GM23338 (cell line): ENCODE data around the gene IL1R1. TPM values are rescaled to one million over a fixed set of nuclear protein-coding genes. Genes with fewer than 3 reads are reported as not detected.

Source experiments
- CREB1 ChIP-seq: fragments of 250-450 bp; sonication (Bioruptor Pico); IDR thresholded peaks from 2 replicates; pipeline ENCODE4 v1.5.0; 2020; ENCODE audit warnings: low read depth, mild to moderate bottlenecking, moderate library complexity
- NANOG ChIP-seq: IDR thresholded peaks from 2 replicates; pipeline ENCODE4 v1.6.1; 2016; ENCODE audit warnings: antibody characterized with exemption, borderline replicate concordance
- POLR2AphosphoS5 ChIP-seq: IDR thresholded peaks from 2 replicates; pipeline ENCODE4 v1.6.1; 2016; ENCODE audit warnings: antibody characterized with exemption, low read depth
- ZNF114 ChIP-seq: fragments of 250-450 bp; sonication (Bioruptor Pico); IDR thresholded peaks from 2 replicates; pipeline ENCODE4 v1.5.0; 2020; ENCODE audit warnings: mild to moderate bottlenecking, moderate library complexity
- ZNF331 ChIP-seq: fragments of 250-450 bp; sonication (Bioruptor Pico); IDR thresholded peaks from 2 replicates; pipeline ENCODE4 v1.5.0; 2020; ENCODE audit warnings: low read depth, mild to moderate bottlenecking, moderate library complexity
- polyA plus RNA-seq: library from polyadenylated mRNA; unstranded; fragments of >200 nt; fragmentation: Nextera tagmentation; extraction: Ambion mirVana; gene quantifications from 2 replicates; pipeline ENCODE4 v1.2.1, GENCODE V29; 2016
- total RNA-seq: library from RNA; depleted of rRNA; stranded (reverse); fragments of >200 nt; shearing (Covaris generic); gene quantifications from 2 replicates; pipeline ENCODE4 v1.2.3, GENCODE V29; 2014
- TF ChIP-seq, protein P1 (sequence below): fragments of 250-450 bp; sonication (Bioruptor Pico); IDR thresholded peaks from 2 replicates; pipeline ENCODE4 v1.5.0; 2020; ENCODE audit warnings: mild to moderate bottlenecking, moderate library complexity
- TF ChIP-seq, protein P2 (sequence below): IDR thresholded peaks from 2 replicates; pipeline ENCODE4 v1.6.1; 2016; ENCODE audit warnings: antibody characterized with exemption
- TF ChIP-seq, protein P3 (sequence below), 2 experiments: fragments of 200-600 bp in 1 of 2; sonication (generic) in 1 of 2; conservative IDR thresholded peaks; 2 replicates each; pipeline versions ENCODE4 v1.5.1 to v1.6.1; 2016 to 2017; ENCODE audit warnings: antibody characterized with exemption in 2 of 2, low read depth in 2 of 2, mild to moderate bottlenecking in 2 of 2, moderate library complexity in 1 of 2
- TF ChIP-seq, protein P4 (sequence below): IDR thresholded peaks from one replicate; pipeline ENCODE4 v1.6.1; 2018; ENCODE audit warnings: antibody characterized with exemption; ENCODE audit not compliant: unreplicated experiment

IL1R1 gene
- total and polyA plus RNA-seq, 2 experiments from 2014 or later: 0.17 TPM; not detected in 1

DNA sequence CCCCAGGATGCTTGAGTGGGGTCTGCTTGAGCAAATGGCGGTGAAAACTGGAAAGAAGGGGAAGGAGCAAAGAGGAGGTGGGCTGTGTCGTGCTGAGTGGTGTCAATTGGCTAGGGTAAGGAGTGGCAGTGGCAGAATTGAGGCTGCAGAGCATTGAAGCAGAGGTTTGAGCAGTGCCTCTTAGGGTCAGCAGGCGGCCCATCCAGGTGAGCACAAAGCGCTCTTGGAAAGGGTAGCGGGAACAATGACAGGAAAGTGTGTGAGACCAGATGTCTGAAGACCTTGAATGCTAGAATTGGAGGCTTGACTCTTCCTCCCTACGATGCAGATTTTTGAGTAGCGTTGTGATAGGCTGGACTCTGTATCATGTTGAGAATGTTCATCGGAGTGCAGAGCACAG lies 39.3 kb upstream of the IL1R1 start (continued):
- TF ChIP-seq, protein P1, sequence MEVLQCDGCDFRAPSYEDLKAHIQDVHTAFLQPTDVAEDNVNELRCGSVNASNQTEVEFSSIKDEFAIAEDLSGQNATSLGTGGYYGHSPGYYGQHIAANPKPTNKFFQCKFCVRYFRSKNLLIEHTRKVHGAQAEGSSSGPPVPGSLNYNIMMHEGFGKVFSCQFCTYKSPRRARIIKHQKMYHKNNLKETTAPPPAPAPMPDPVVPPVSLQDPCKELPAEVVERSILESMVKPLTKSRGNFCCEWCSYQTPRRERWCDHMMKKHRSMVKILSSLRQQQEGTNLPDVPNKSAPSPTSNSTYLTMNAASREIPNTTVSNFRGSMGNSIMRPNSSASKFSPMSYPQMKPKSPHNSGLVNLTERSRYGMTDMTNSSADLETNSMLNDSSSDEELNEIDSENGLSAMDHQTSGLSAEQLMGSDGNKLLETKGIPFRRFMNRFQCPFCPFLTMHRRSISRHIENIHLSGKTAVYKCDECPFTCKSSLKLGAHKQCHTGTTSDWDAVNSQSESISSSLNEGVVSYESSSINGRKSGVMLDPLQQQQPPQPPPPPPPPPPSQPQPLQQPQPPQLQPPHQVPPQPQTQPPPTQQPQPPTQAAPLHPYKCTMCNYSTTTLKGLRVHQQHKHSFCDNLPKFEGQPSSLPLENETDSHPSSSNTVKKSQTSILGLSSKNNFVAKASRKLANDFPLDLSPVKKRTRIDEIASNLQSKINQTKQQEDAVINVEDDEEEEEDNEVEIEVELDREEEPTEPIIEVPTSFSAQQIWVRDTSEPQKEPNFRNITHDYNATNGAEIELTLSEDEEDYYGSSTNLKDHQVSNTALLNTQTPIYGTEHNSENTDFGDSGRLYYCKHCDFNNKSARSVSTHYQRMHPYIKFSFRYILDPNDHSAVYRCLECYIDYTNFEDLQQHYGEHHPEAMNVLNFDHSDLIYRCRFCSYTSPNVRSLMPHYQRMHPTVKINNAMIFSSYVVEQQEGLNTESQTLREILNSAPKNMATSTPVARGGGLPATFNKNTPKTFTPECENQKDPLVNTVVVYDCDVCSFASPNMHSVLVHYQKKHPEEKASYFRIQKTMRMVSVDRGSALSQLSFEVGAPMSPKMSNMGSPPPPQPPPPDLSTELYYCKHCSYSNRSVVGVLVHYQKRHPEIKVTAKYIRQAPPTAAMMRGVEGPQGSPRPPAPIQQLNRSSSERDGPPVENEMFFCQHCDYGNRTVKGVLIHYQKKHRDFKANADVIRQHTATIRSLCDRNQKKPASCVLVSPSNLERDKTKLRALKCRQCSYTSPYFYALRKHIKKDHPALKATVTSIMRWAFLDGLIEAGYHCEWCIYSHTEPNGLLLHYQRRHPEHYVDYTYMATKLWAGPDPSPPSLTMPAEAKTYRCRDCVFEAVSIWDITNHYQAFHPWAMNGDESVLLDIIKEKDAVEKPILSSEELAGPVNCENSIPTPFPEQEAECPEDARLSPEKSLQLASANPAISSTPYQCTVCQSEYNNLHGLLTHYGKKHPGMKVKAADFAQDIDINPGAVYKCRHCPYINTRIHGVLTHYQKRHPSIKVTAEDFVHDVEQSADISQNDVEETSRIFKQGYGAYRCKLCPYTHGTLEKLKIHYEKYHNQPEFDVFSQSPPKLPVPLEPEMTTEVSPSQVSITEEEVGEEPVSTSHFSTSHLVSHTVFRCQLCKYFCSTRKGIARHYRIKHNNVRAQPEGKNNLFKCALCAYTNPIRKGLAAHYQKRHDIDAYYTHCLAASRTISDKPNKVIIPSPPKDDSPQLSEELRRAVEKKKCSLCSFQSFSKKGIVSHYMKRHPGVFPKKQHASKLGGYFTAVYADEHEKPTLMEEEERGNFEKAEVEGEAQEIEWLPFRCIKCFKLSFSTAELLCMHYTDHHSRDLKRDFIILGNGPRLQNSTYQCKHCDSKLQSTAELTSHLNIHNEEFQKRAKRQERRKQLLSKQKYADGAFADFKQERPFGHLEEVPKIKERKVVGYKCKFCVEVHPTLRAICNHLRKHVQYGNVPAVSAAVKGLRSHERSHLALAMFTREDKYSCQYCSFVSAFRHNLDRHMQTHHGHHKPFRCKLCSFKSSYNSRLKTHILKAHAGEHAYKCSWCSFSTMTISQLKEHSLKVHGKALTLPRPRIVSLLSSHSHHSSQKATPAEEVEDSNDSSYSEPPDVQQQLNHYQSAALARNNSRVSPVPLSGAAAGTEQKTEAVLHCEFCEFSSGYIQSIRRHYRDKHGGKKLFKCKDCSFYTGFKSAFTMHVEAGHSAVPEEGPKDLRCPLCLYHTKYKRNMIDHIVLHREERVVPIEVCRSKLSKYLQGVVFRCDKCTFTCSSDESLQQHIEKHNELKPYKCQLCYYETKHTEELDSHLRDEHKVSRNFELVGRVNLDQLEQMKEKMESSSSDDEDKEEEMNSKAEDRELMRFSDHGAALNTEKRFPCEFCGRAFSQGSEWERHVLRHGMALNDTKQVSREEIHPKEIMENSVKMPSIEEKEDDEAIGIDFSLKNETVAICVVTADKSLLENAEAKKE (CRISPR knock-in tag): no peak
- no peak for TF ChIP-seq ZNF114 (CRISPR knock-in tag)
- no peak for TF ChIP-seq CREB1 (CRISPR knock-in tag)
- TF ChIP-seq, protein P2, sequence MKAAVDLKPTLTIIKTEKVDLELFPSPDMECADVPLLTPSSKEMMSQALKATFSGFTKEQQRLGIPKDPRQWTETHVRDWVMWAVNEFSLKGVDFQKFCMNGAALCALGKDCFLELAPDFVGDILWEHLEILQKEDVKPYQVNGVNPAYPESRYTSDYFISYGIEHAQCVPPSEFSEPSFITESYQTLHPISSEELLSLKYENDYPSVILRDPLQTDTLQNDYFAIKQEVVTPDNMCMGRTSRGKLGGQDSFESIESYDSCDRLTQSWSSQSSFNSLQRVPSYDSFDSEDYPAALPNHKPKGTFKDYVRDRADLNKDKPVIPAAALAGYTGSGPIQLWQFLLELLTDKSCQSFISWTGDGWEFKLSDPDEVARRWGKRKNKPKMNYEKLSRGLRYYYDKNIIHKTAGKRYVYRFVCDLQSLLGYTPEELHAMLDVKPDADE: no peak
- no peak for TF ChIP-seq ZNF331 (CRISPR knock-in tag)
- TF ChIP-seq NANOG: no peak
- TF ChIP-seq, protein P3, sequence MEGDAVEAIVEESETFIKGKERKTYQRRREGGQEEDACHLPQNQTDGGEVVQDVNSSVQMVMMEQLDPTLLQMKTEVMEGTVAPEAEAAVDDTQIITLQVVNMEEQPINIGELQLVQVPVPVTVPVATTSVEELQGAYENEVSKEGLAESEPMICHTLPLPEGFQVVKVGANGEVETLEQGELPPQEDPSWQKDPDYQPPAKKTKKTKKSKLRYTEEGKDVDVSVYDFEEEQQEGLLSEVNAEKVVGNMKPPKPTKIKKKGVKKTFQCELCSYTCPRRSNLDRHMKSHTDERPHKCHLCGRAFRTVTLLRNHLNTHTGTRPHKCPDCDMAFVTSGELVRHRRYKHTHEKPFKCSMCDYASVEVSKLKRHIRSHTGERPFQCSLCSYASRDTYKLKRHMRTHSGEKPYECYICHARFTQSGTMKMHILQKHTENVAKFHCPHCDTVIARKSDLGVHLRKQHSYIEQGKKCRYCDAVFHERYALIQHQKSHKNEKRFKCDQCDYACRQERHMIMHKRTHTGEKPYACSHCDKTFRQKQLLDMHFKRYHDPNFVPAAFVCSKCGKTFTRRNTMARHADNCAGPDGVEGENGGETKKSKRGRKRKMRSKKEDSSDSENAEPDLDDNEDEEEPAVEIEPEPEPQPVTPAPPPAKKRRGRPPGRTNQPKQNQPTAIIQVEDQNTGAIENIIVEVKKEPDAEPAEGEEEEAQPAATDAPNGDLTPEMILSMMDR (conservative IDR thresholded peaks at IDR 0.05; ENCODE audit: low read depth in 2 of 2): no peak
- TF ChIP-seq, protein P4, sequence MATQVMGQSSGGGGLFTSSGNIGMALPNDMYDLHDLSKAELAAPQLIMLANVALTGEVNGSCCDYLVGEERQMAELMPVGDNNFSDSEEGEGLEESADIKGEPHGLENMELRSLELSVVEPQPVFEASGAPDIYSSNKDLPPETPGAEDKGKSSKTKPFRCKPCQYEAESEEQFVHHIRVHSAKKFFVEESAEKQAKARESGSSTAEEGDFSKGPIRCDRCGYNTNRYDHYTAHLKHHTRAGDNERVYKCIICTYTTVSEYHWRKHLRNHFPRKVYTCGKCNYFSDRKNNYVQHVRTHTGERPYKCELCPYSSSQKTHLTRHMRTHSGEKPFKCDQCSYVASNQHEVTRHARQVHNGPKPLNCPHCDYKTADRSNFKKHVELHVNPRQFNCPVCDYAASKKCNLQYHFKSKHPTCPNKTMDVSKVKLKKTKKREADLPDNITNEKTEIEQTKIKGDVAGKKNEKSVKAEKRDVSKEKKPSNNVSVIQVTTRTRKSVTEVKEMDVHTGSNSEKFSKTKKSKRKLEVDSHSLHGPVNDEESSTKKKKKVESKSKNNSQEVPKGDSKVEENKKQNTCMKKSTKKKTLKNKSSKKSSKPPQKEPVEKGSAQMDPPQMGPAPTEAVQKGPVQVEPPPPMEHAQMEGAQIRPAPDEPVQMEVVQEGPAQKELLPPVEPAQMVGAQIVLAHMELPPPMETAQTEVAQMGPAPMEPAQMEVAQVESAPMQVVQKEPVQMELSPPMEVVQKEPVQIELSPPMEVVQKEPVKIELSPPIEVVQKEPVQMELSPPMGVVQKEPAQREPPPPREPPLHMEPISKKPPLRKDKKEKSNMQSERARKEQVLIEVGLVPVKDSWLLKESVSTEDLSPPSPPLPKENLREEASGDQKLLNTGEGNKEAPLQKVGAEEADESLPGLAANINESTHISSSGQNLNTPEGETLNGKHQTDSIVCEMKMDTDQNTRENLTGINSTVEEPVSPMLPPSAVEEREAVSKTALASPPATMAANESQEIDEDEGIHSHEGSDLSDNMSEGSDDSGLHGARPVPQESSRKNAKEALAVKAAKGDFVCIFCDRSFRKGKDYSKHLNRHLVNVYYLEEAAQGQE: no peak
- no peak for TF ChIP-seq POLR2AphosphoS5
